H9 (cell line): ENCODE results near the gene CPB2. TPM values are rescaled to one million over a fixed set of nuclear protein-coding genes. Genes with fewer than 3 reads are reported as not detected.

Experiments used
- DNase-seq: peaks from one replicate; pipeline ENCODE4 v3.0.0-alpha.2; 2017
- H2AFZ ChIP-seq: one replicate; pipeline ENCODE4 v1.6.1; 2013; ENCODE audit warnings: mild to moderate bottlenecking, low read length, control low read depth, moderate library complexity
- H2AK5ac ChIP-seq: 2 replicates; pipeline ENCODE4 v1.6.1; 2013; ENCODE audit warnings: low read length, control low read depth, mixed read lengths; ENCODE audit not compliant: insufficient read length
- H2BK120ac ChIP-seq: one replicate; pipeline ENCODE4 v1.6.1; 2013; ENCODE audit warnings: low read depth, mild to moderate bottlenecking, low read length, control low read depth, inconsistent platforms; ENCODE audit not compliant: poor library complexity, severe bottlenecking
- H2BK12ac ChIP-seq: 2 replicates; pipeline ENCODE4 v1.6.1; 2013; ENCODE audit warnings: low read length, control low read depth, mixed read lengths, low read depth; ENCODE audit not compliant: insufficient read length
- H2BK15ac ChIP-seq: 2 replicates; pipeline ENCODE4 v1.6.1; 2013; ENCODE audit warnings: low read depth, low read length, control low read depth
- H2BK20ac ChIP-seq: one replicate; pipeline ENCODE4 v1.6.1; 2013; ENCODE audit warnings: low read depth, mild to moderate bottlenecking, low read length, control low read depth, inconsistent platforms; ENCODE audit not compliant: poor library complexity, severe bottlenecking
- H2BK5ac ChIP-seq: 2 replicates; pipeline ENCODE4 v1.6.1; 2013; ENCODE audit warnings: low read length, control low read depth, mixed read lengths; ENCODE audit not compliant: insufficient read length
- H3K14ac ChIP-seq: 2 replicates; pipeline ENCODE4 v1.6.1; 2013; ENCODE audit warnings: low read length, control low read depth; ENCODE audit not compliant: insufficient read depth
- H3K18ac ChIP-seq: 2 replicates; pipeline ENCODE4 v1.6.1; 2013; ENCODE audit warnings: low read depth, mild to moderate bottlenecking, mixed read lengths, low read length, control low read depth; ENCODE audit not compliant: insufficient read length
- H3K23ac ChIP-seq: 2 replicates; pipeline ENCODE4 v1.6.1; 2013; ENCODE audit warnings: low read length, control low read depth, mixed read lengths, low read depth; ENCODE audit not compliant: insufficient read length
- H3K23me2 ChIP-seq: 2 replicates; pipeline ENCODE4 v1.6.1; 2013; ENCODE audit warnings: low read depth, mild to moderate bottlenecking, mixed read lengths, low read length, control low read depth; ENCODE audit not compliant: insufficient read length, poor library complexity, severe bottlenecking
- H3K27ac ChIP-seq: 2 replicates; pipeline ENCODE4 v1.5.1; 2013; ENCODE audit warnings: low read length, control low read depth, mixed read lengths, low read depth; ENCODE audit not compliant: insufficient read length
- H3K27me3 ChIP-seq: 2 replicates; pipeline ENCODE4 v1.6.1; 2013; ENCODE audit warnings: low read length, control low read depth, inconsistent platforms; ENCODE audit not compliant: insufficient read depth
- H3K4ac ChIP-seq: 2 replicates; pipeline ENCODE4 v1.6.1; 2013; ENCODE audit warnings: low read depth, mild to moderate bottlenecking, control low read depth, inconsistent platforms, low read length, moderate library complexity
- H3K4me1 ChIP-seq: 2 replicates; pipeline ENCODE4 v1.6.1; 2013; ENCODE audit warnings: low read length, control low read depth, inconsistent platforms; ENCODE audit not compliant: insufficient read depth
- H3K4me2 ChIP-seq: 2 replicates; pipeline ENCODE4 v1.6.1; 2013; ENCODE audit warnings: low read length, control low read depth, mixed read lengths; ENCODE audit not compliant: insufficient read length, insufficient read depth
- H3K56ac ChIP-seq: 2 replicates; pipeline ENCODE4 v1.6.1; 2013; ENCODE audit warnings: low read depth, mild to moderate bottlenecking, mixed read lengths, low read length, control low read depth; ENCODE audit not compliant: insufficient read length
- H3K79me1 ChIP-seq: 2 replicates; pipeline ENCODE4 v1.6.1; 2013; ENCODE audit warnings: low read depth, mild to moderate bottlenecking, moderate library complexity, low read length, control low read depth, inconsistent platforms; ENCODE audit not compliant: insufficient read depth, poor library complexity, severe bottlenecking
- H3K79me2 ChIP-seq: 2 replicates; pipeline ENCODE4 v1.6.1; 2013; ENCODE audit warnings: low read length, control low read depth, inconsistent platforms; ENCODE audit not compliant: insufficient read depth
- H3K9ac ChIP-seq: 2 replicates; pipeline ENCODE4 v1.6.1; 2013; ENCODE audit warnings: low read length, control low read depth, mixed read lengths; ENCODE audit not compliant: insufficient read length; ENCODE audit errors: extremely low read depth
- H3K9me3 ChIP-seq: one replicate; pipeline ENCODE4 v1.6.1; 2013; ENCODE audit warnings: low read depth, low read length, inconsistent platforms; ENCODE audit not compliant: control insufficient read depth
- H3T11ph ChIP-seq: one replicate; pipeline ENCODE4 v1.6.1; 2013; ENCODE audit warnings: mild to moderate bottlenecking, low read length, control low read depth, inconsistent platforms
- H4K20me1 ChIP-seq: one replicate; pipeline ENCODE4 v1.6.1; 2013; ENCODE audit not compliant: control insufficient read depth, insufficient read length, insufficient read depth
- H4K5ac ChIP-seq: 2 replicates; pipeline ENCODE4 v1.6.1; 2013; ENCODE audit warnings: low read depth, mild to moderate bottlenecking, mixed read lengths, low read length, control low read depth; ENCODE audit not compliant: insufficient read length
- H4K8ac ChIP-seq: replicated peaks from 2 replicates; pipeline ENCODE4 v1.6.1; 2013; ENCODE audit warnings: low read length, control low read depth, mixed read lengths, low read depth; ENCODE audit not compliant: insufficient read length
- H4K91ac ChIP-seq: 2 replicates; pipeline ENCODE4 v1.6.1; 2013; ENCODE audit warnings: low read depth, mild to moderate bottlenecking, moderate library complexity, mixed read lengths, low read length, control low read depth; ENCODE audit not compliant: insufficient read length
- H3K27ac Mint-ChIP-seq, 3 experiments: 2 replicates in 2 of 3; 3 replicates in 1 of 3; pipeline ENCODE4 v1.8.0; 2020 to 2021; ENCODE audit warnings: mixed read lengths in 3 of 3, mild to moderate bottlenecking in 1 of 3, moderate library complexity in 1 of 3
- H3K27me3 Mint-ChIP-seq: 2 replicates; pipeline ENCODE4 v1.8.0; 2021; ENCODE audit warnings: low read depth, mild to moderate bottlenecking, moderate library complexity, mixed read lengths
- H3K36me3 Mint-ChIP-seq, 3 experiments: 2 replicates in 2 of 3; 3 replicates in 1 of 3; pipeline ENCODE4 v1.8.0; 2020 to 2021; ENCODE audit warnings: low read depth in 3 of 3, mixed read lengths in 3 of 3; ENCODE audit not compliant: insufficient read depth in 1 of 3
- H3K4me1 Mint-ChIP-seq, 2 experiments: 2 replicates each; pipeline ENCODE4 v1.8.0; 2020; ENCODE audit warnings: mixed read lengths in 2 of 2
- H3K4me3 Mint-ChIP-seq, 2 experiments: 2 replicates in 1 of 2; 3 replicates in 1 of 2; pipeline ENCODE4 v1.8.0; 2020 to 2021; ENCODE audit warnings: mild to moderate bottlenecking in 2 of 2, mixed read lengths in 2 of 2, moderate library complexity in 1 of 2
- H3K9me3 Mint-ChIP-seq, 2 experiments: 2 replicates in 1 of 2; 3 replicates in 1 of 2; pipeline ENCODE4 v1.8.0; 2020; ENCODE audit warnings: mild to moderate bottlenecking in 2 of 2, mixed read lengths in 2 of 2, moderate library complexity in 1 of 2
- CTCF ChIP-seq: fragments of 200-600 bp; sonication (generic); conservative IDR thresholded peaks from 3 replicates; pipeline ENCODE4 v1.8.0; 2021; ENCODE audit warnings: antibody characterized with exemption, mild to moderate bottlenecking
- WGBS: extraction: QIAGEN DNeasy Blood & Tissue Kit; methylation state at CpG from one replicate; pipeline ENCODE4 v1.1.7; 2013; ENCODE audit warnings: missing lambda C conversion rate, low lambda C conversion rate, mixed read lengths; ENCODE audit not compliant: insufficient read length; ENCODE audit errors: extremely low coverage; 5-methylcytosine and 5-hydroxymethylcytosine counted together
- long read RNA-seq: library from polyadenylated mRNA; unstranded; transcript quantifications from one replicate; pipeline ENCODE4 v2.0.0, GENCODE V29; 2020
- total RNA-seq: library from RNA; stranded (reverse); gene quantifications from 2 replicates; pipeline ENCODE4 v1.2.1, GENCODE V29; 2021

The CPB2 gene
- not detected in 2 replicates for total RNA-seq
- long read RNA-seq = 0 reads

GRCh38 chr13:46104868-46105267 is at the start of gene CPB2:
Gene CPB2, minus strand, starts transcription at chr13:46105033. Its CDS starts 24 bp downstream, at chr13:46105009.
- Mint-ChIP-seq H3K36me3 (no peaks in the 10 kb centered on the region), H3K27ac (no peak within 1 kb of the TSS), H3K4me1 (peaks cover 3 to 7% of the 10 kb centered on the region in 2 experiments; a peak in 2 of 4 replicates), H3K4me3 (no peak within 1 kb of the TSS), H3K9me3 (no peaks in the 10 kb centered on the region), H3K27me3 (no peaks in the 10 kb centered on the region)
- no peak within 1 kb of the TSS for H3K18ac ChIP-seq
- no peak within 1 kb of the TSS for H3K9ac ChIP-seq
- H3K56ac ChIP-seq = no peak within 1 kb of the TSS
- H3K27me3 ChIP-seq = no peaks in the 10 kb centered on the region
- no peak within 1 kb of the TSS for H3K27ac ChIP-seq
- H2BK15ac ChIP-seq = no peak within 1 kb of the TSS
- no peak for TF ChIP-seq CTCF
- no peak within 1 kb of the TSS for H2BK12ac ChIP-seq
- H2BK20ac ChIP-seq = no peak within 1 kb of the TSS
- H3K79me1 ChIP-seq = no peaks in the 10 kb centered on the region
- H3T11ph ChIP-seq = no peak within 1 kb of the TSS
- DNase-seq = no peak
- no peaks in the 10 kb centered on the region; the same call in 1 of the 2 replicates for H3K4me1 ChIP-seq
- H3K79me2 ChIP-seq = no peaks in the 10 kb centered on the region
- no peak within 1 kb of the TSS for H3K4me2 ChIP-seq
- no peak within 1 kb of the TSS for H4K8ac ChIP-seq
- H4K20me1 ChIP-seq = no peaks in the 10 kb centered on the region
- no peak within 1 kb of the TSS for H3K4ac ChIP-seq
- no peak within 1 kb of the TSS for H2AK5ac ChIP-seq
- no peak within 1 kb of the TSS for H2BK5ac ChIP-seq
- no peak within 1 kb of the TSS for H3K23ac ChIP-seq
- no peak within 1 kb of the TSS for H4K91ac ChIP-seq
- no peaks in the 10 kb centered on the region for H3K23me2 ChIP-seq
- no peak within 1 kb of the TSS for H4K5ac ChIP-seq
- H3K14ac ChIP-seq = no peak within 1 kb of the TSS
- no CpG with 5 or more reads among the region's 4 CpGs for WGBS
- H3K9me3 ChIP-seq = no peaks in the 10 kb centered on the region
- no peak within 1 kb of the TSS for H2BK120ac ChIP-seq
- no peak within 1 kb of the TSS for H2AFZ ChIP-seq
